ENCODE measurements around the gene ZFP91. TPM values are rescaled to one million over a fixed set of nuclear protein-coding genes. Genes with fewer than 3 reads are reported as not detected.
A peak's percentile ranks its signal among the peaks of the same experiment; 100 is the strongest.

ZFP91 gene
- total and polyA plus RNA-seq, 9 of the 15 experiments (the other 6 are each of a cell fraction or from before 2014, with no cell fraction given), result 17.6 to 58.3 (median 34.0) TPM

GRCh38 chr11:58578136-58578634 is 678 bp upstream of the ZFP91 start (continued):
- no peak for TF ChIP-seq MGA (IDR thresholded peaks at IDR 0.05)
- no peak for TF ChIP-seq SNIP1 (IDR thresholded peaks at IDR 0.05; ENCODE audit: low read depth)
- no peak for TF ChIP-seq ZFPM2 (CRISPR knock-in tag; IDR thresholded peaks at IDR 0.05)
- TF ChIP-seq LCOR (CRISPR knock-in tag; IDR thresholded peaks at IDR 0.05), result 0 out of 2 replicates have a peak, but pooled peaks have one; percentile 41
- TF ChIP-seq, protein P1, sequence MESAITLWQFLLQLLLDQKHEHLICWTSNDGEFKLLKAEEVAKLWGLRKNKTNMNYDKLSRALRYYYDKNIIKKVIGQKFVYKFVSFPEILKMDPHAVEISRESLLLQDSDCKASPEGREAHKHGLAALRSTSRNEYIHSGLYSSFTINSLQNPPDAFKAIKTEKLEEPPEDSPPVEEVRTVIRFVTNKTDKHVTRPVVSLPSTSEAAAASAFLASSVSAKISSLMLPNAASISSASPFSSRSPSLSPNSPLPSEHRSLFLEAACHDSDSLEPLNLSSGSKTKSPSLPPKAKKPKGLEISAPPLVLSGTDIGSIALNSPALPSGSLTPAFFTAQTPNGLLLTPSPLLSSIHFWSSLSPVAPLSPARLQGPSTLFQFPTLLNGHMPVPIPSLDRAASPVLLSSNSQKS (CRISPR knock-in tag; IDR thresholded peaks at IDR 0.05), result no peak
- TF ChIP-seq SIN3A (IDR thresholded peaks at IDR 0.05; ENCODE audit: borderline replicate concordance in 2 of 2, control insufficient read depth in 1 of 2, low read depth in 2 of 2, low read length in 2 of 2), result no peak
- TF ChIP-seq PML (IDR thresholded peaks at IDR 0.05; ENCODE audit: low read length), result peak; percentile 32
- no peak for TF ChIP-seq CBX1 (IDR thresholded peaks at IDR 0.05; ENCODE audit: low read depth)
- TF ChIP-seq FOXJ3 (CRISPR knock-in tag; IDR thresholded peaks at IDR 0.05), result no peak
- no peak for TF ChIP-seq HDGF (IDR thresholded peaks at IDR 0.05)
- peak; percentile 91 for TF ChIP-seq CREM (IDR thresholded peaks at IDR 0.05; ENCODE audit: low read depth)
- TF ChIP-seq, protein P2, sequence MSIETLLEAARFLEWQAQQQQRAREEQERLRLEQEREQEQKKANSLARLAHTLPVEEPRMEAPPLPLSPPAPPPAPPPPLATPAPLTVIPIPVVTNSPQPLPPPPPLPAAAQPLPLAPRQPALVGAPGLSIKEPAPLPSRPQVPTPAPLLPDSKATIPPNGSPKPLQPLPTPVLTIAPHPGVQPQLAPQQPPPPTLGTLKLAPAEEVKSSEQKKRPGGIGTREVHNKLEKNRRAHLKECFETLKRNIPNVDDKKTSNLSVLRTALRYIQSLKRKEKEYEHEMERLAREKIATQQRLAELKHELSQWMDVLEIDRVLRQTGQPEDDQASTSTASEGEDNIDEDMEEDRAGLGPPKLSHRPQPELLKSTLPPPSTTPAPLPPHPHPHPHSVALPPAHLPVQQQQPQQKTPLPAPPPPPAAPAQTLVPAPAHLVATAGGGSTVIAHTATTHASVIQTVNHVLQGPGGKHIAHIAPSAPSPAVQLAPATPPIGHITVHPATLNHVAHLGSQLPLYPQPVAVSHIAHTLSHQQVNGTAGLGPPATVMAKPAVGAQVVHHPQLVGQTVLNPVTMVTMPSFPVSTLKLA (conservative IDR thresholded peaks at IDR 0.05), result peak; percentile 1 to 77; a peak in 2 of 4 replicates
- no peak for TF ChIP-seq NFE2L1 (tag; IDR thresholded peaks at IDR 0.05; ENCODE audit: borderline replicate concordance, low read depth)
- TF ChIP-seq HCFC1 (IDR thresholded peaks at IDR 0.05; ENCODE audit: low read depth, low read length), result peak; percentile 96
- peak; percentile 85 for TF ChIP-seq FOSL1 (tag; conservative IDR thresholded peaks at IDR 0.05)

Data from K562 (cell line).